Endometrial microvascular endothelial cells (primary cell): ENCODE data around the gene BSDC1. TPM values are rescaled to one million over a fixed set of nuclear protein-coding genes. Genes with fewer than 3 reads are reported as not detected.

Experiments used
- in situ Hi-C: cut with HindIII; loops from 2 replicates; pipeline ENCODE4 v1.10.0; 2017; ENCODE audit warnings: low sequenced_read_pairs, low pct_unique_long_range_greater_than_20kb; ENCODE audit errors: inconsistent ontology term
- total RNA-seq: library from RNA; depleted of rRNA; stranded (reverse); fragments of >200 nt; gene quantifications from one replicate; pipeline ENCODE4 v1.2.3, GENCODE V29; 2015; ENCODE audit errors: inconsistent ontology term

The BSDC1 gene
- total RNA-seq, 1 donor from 2014 or later, result 67.0 TPM

- in situ Hi-C loops, result loop anchor here (10.0 kb wide), 1 partner anchor 82 kb away; the partner anchor contains the start of gene FAM167B
Measured at GRCh38 chr1:32327204-32327603, 67.0 kb downstream of the BSDC1 start.

- in situ Hi-C loops, result loop anchor here (10.0 kb wide), 1 partner anchor 77 kb away; the partner anchor contains the start of gene FAM167B
Measured at GRCh38 chr1:32321712-32322291, 72.4 kb downstream of the BSDC1 start.

- in situ Hi-C loops, result no loop called here
Measured at GRCh38 chr1:32318127-32318869, 75.9 kb downstream of the BSDC1 start.

GRCh38 chr1:32316903-32317277 is 77.4 kb downstream of the BSDC1 start:
- in situ Hi-C loops, result no loop called here

Other genes starting within 250 kb of the BSDC1 start
- 69.8 TPM for gene TXLNA, start 214.8 kb downstream of the BSDC1 start, total RNA-seq
- 6.9 TPM for gene CCDC28B, start 193.8 kb downstream of the BSDC1 start, total RNA-seq
- 1.2 TPM for gene IQCC, start 188.8 kb downstream of the BSDC1 start, total RNA-seq
- not detected for gene DCDC2B, start 185.4 kb downstream of the BSDC1 start, total RNA-seq
- gene TMEM234, start 172.1 kb downstream of the BSDC1 start, total RNA-seq, result 16.3 TPM
- 474 TPM for gene EIF3I, start 172.0 kb downstream of the BSDC1 start, total RNA-seq
- gene FAM167B, start 147.2 kb downstream of the BSDC1 start, total RNA-seq, result 9.3 TPM
- not detected for gene LCK, start 143.2 kb downstream of the BSDC1 start, total RNA-seq
- 173 TPM for gene HDAC1, start 102.4 kb downstream of the BSDC1 start, total RNA-seq
- 70.8 TPM for gene MARCKSL1, start 58.2 kb downstream of the BSDC1 start, total RNA-seq
- 1.6 TPM for gene FAM229A, start 32.0 kb downstream of the BSDC1 start, total RNA-seq
- gene TSSK3, start 31.9 kb downstream of the BSDC1 start, total RNA-seq, result not detected
- not detected for gene ZBTB8B, start 70.6 kb upstream of the BSDC1 start, total RNA-seq
- gene ZBTB8A, start 145.0 kb upstream of the BSDC1 start, total RNA-seq, result 6.2 TPM